Natural killer cell treated with Interleukin-12 subunit alpha and Interleukin-12 subunit beta and Interleukin-15 and Interleukin-18, amount 100 ng/mL, for 72 hours (primary cell): Measurements from ENCODE around the gene ELL. TPM values are rescaled to one million over a fixed set of nuclear protein-coding genes. Genes with fewer than 3 reads are reported as not detected.

Experiments
- ATAC-seq, 2 donors: fragments of 150-1000 bp; cut with Tn5 transposase in 1 of 2; sonication (Bioruptor Pico), chemical (Tn5 transposase) in 1 of 2; 2 replicates each; pipeline ENCODE4 v1.10.0; 2021
- DNase-seq: peaks from one replicate; pipeline ENCODE4 v3.0.0; 2022; ENCODE audit warnings: low spot score
- H3K27ac Mint-ChIP-seq, 2 donors: 1 replicate in 1 of 2; 2 replicates in 1 of 2; pipeline ENCODE4 v1.8.0; 2022; ENCODE audit warnings: mixed read lengths in 2 of 2, mild to moderate bottlenecking in 1 of 2, moderate library complexity in 1 of 2
- H3K27me3 Mint-ChIP-seq, 2 donors: 1 replicate in 1 of 2; 2 replicates in 1 of 2; pipeline ENCODE4 v1.8.0; 2022; ENCODE audit warnings: mixed read lengths in 2 of 2
- H3K36me3 Mint-ChIP-seq: one replicate; pipeline ENCODE4 v1.8.0; 2022; ENCODE audit warnings: mixed read lengths
- H3K4me1 Mint-ChIP-seq, 2 donors: 1 replicate in 1 of 2; 2 replicates in 1 of 2; pipeline ENCODE4 v1.8.0; 2022; ENCODE audit warnings: low read depth in 2 of 2, mixed read lengths in 2 of 2, mild to moderate bottlenecking in 1 of 2
- H3K4me3 Mint-ChIP-seq: one replicate; pipeline ENCODE4 v1.8.0; 2022; ENCODE audit warnings: mixed read lengths
- H3K9me3 Mint-ChIP-seq: 2 replicates; pipeline ENCODE4 v1.8.0; 2022; ENCODE audit warnings: mixed read lengths
- total RNA-seq, 2 donors: library from RNA; stranded (reverse); gene quantifications; one replicate each; pipeline ENCODE4 v1.2.3, GENCODE V29; 2022

The ELL gene
- 10 to 100 TPM; 52.3 to 75.2 TPM for total RNA-seq

DNA sequence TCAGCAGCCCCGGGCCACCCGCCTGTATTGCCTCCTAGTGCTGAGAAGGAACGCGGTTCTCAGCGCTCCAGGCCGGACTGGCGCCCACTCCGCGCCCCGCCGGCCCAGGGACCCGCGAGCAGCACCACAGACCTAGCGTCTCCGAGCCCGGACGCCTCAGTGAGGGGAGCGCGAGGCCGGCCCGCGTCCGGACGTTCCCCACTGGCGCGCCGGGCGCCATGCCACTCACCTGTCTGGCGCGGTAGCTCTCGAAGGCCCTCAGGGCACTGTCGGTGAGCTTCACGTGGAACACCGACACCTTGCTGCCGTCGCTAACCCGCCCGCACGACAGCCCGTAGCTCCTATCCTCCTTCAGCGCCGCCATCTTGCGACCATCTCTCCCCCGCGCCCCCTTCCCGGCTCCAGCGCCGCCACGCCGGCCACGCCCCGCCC is at the start of gene ELL:
ELL (minus strand) TSS at position 379 of the 432 bp plus-strand sequence; CDS start at position 364, 15 bp downstream.
- no peaks in the 10 kb centered on the region for H3K36me3 Mint-ChIP-seq
- ATAC-seq, result peak in 1 of 2 donors; percentile 14

DNA sequence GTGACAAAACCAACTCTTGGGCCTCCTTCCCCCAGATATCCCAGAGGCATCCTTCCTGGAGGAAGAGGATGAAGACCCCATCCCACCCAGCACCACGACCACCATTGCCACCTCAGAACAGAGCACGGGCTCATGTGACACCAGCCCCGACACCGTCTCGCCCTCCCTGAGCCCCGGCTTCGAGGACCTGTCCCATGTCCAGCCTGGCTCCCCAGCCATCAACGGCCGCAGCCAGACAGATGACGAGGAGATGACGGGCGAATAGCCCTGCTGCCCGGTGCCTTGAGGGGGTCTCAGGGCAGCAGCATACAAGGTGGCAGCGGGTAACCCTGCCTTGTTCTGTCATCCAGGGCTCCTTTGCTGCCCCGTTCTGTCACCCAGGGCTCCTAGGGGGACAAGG is 46.5 kb upstream of the ELL start:
- no peak overlapping the region for H3K4me3 Mint-ChIP-seq
- H3K9me3 Mint-ChIP-seq, result no peaks in the 10 kb centered on the region
- no peaks in the 10 kb centered on the region for H3K27me3 Mint-ChIP-seq
- ATAC-seq (no peak), DNase-seq (no peak)
- H3K36me3 Mint-ChIP-seq, result peaks cover 8% of the 10 kb centered on the region
- peaks cover 19 to 20% of the 10 kb centered on the region in 2 donors for H3K4me1 Mint-ChIP-seq
- no peak overlapping the region for H3K27ac Mint-ChIP-seq

More for the DNA sequence above, at the start of gene ELL:
- Mint-ChIP-seq H3K27me3 (no peaks in the 10 kb centered on the region), H3K4me3 (peak within 1 kb of the TSS; percentile 89), H3K27ac (peak within 1 kb of the TSS; percentile 69 to 97), H3K4me1 (peaks cover 13 to 26% of the 10 kb centered on the region in 2 donors), H3K9me3 (no peaks in the 10 kb centered on the region)
- DNase-seq, result no peak

DNA sequence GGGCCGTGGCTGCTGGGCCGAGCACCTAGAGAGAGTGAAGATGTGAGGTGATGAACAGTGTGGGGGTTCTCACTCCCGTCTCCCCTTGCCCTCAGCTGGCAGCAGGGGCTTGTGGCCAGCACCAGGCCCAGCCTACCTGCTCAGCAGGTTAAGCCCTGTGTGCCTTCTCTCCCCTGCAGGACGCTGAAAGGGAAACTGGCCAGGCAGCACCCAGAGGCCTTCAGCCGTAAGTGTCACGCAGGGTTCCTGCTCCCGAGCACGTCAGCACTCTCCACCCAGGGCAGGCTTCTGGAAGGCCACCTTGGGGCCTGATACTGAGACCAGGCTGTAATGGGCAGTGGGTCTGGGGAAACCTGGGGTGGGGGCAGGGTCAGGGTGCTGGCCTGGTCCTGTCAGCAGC is 45.1 kb upstream of the ELL start:
- no peaks in the 10 kb centered on the region for H3K36me3 Mint-ChIP-seq
- H3K27me3 Mint-ChIP-seq, result no peaks in the 10 kb centered on the region
- no peak overlapping the region for H3K27ac Mint-ChIP-seq
- H3K9me3 Mint-ChIP-seq, result no peaks in the 10 kb centered on the region
- ATAC-seq (no peak), DNase-seq (no peak)
- H3K4me1 Mint-ChIP-seq, result peaks cover 6 to 8% of the 10 kb centered on the region in 2 donors
- H3K4me3 Mint-ChIP-seq, result no peak overlapping the region

- DNase-seq, result peak; percentile 12
- H3K27me3 Mint-ChIP-seq, result no peaks in the 10 kb centered on the region
- H3K9me3 Mint-ChIP-seq, result no peaks in the 10 kb centered on the region
- peaks cover 11 to 14% of the 10 kb centered on the region in 2 donors for H3K4me1 Mint-ChIP-seq
- no peak for ATAC-seq
- no peak overlapping the region for H3K4me3 Mint-ChIP-seq
- peak overlapping the region in 1 of 2 donors; percentile 50 for H3K27ac Mint-ChIP-seq
- H3K36me3 Mint-ChIP-seq, result no peaks in the 10 kb centered on the region
Observed at GRCh38 chr19:18562086-18562485, 40.2 kb upstream of the ELL start.

GRCh38 chr19:18559685-18560084 is 37.8 kb upstream of the ELL start:
- Mint-ChIP-seq H3K4me1 (peaks cover 11 to 14% of the 10 kb centered on the region in 2 donors), H3K27ac (peak overlapping the region; percentile 81 to 97)

GRCh38 chr19:18558604-18559003 is 36.7 kb upstream of the ELL start:
- Mint-ChIP-seq H3K4me1 (peaks cover 11 to 14% of the 10 kb centered on the region in 2 donors), H3K4me3 (peak overlapping the region; percentile 87), H3K36me3 (no peaks in the 10 kb centered on the region), H3K9me3 (no peaks in the 10 kb centered on the region), H3K27me3 (no peaks in the 10 kb centered on the region), H3K27ac (peak overlapping the region; percentile 81 to 97)
- ATAC-seq (no peak), DNase-seq (peak; percentile 44)

More at GRCh38 chr19:18559685-18560084, 37.8 kb upstream of the ELL start:
- H3K27me3 Mint-ChIP-seq, result no peaks in the 10 kb centered on the region
- ATAC-seq, result no peak
- no peaks in the 10 kb centered on the region for H3K9me3 Mint-ChIP-seq
- H3K36me3 Mint-ChIP-seq, result no peaks in the 10 kb centered on the region
- DNase-seq, result no peak
- peak overlapping the region; percentile 87 for H3K4me3 Mint-ChIP-seq

- Mint-ChIP-seq H3K9me3 (no peaks in the 10 kb centered on the region), H3K27me3 (no peaks in the 10 kb centered on the region), H3K4me3 (peak overlapping the region; percentile 87), H3K36me3 (no peaks in the 10 kb centered on the region), H3K4me1 (peaks cover 11 to 14% of the 10 kb centered on the region in 2 donors), H3K27ac (peak overlapping the region; percentile 81 to 97)
- ATAC-seq (no peak), DNase-seq (no peak)
Observed at GRCh38 chr19:18558202-18558555, 36.3 kb upstream of the ELL start.

GRCh38 chr19:18557411-18558201 is 35.7 kb upstream of the ELL start, which contains the start of gene KXD1:
Gene KXD1 (plus strand): TSS chr19:18557870. CDS start chr19:18562057, 4,187 bp downstream.
- H3K36me3 Mint-ChIP-seq, result no peaks in the 10 kb centered on the region
- H3K27ac Mint-ChIP-seq, result peak within 1 kb of the TSS; percentile 81 to 97
- no peaks in the 10 kb centered on the region for H3K9me3 Mint-ChIP-seq
- peaks cover 11 to 14% of the 10 kb centered on the region in 2 donors for H3K4me1 Mint-ChIP-seq
- peak within 1 kb of the TSS; percentile 87 for H3K4me3 Mint-ChIP-seq
- no peaks in the 10 kb centered on the region for H3K27me3 Mint-ChIP-seq
- ATAC-seq (peak; percentile 100), DNase-seq (peak; percentile 99)

DNA sequence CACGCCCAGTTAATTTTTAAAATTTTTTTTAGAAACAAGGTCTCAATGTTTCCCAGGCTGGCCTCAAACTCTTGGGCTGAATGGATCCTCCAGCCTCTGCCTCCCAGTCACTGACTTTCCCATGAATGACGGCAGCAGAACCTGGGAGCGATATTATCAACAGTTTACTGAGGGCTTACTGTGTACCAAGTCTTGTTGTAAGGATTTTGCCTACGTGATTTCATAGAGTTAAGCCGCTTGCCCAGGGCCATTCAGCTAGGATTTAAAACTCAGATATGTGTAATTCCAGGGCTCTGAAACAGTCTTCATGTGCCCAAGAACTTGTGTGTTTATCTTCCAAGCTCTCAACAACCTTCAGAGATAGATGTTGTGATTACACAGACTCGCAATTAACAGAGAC is 29.8 kb upstream of the ELL start:
- ATAC-seq (no peak), DNase-seq (no peak)

GRCh38 chr19:18543814-18544475 is 22.1 kb upstream of the ELL start:
- peak overlapping the region; percentile 92 for H3K4me3 Mint-ChIP-seq

More for the DNA sequence above, 29.8 kb upstream of the ELL start:
- H3K27me3 Mint-ChIP-seq, result no peaks in the 10 kb centered on the region
- no peaks in the 10 kb centered on the region for H3K4me1 Mint-ChIP-seq
- H3K36me3 Mint-ChIP-seq, result no peaks in the 10 kb centered on the region
- no peaks in the 10 kb centered on the region for H3K9me3 Mint-ChIP-seq
- H3K27ac Mint-ChIP-seq, result no peak overlapping the region
- no peak overlapping the region for H3K4me3 Mint-ChIP-seq

GRCh38 chr19:18542941-18543813 is 21.3 kb upstream of the ELL start, which contains the start of gene FKBP8:
Gene FKBP8 (minus strand): TSS chr19:18543573. CDS start chr19:18541970, 1,603 bp downstream.
- H3K27ac Mint-ChIP-seq, result peak within 1 kb of the TSS; percentile 85 to 93
- no peaks in the 10 kb centered on the region for H3K36me3 Mint-ChIP-seq
- peak within 1 kb of the TSS; percentile 92 for H3K4me3 Mint-ChIP-seq
- DNase-seq (peak; percentile 94), ATAC-seq (peak; percentile 98 to 99)
- no peaks in the 10 kb centered on the region for H3K9me3 Mint-ChIP-seq
- H3K27me3 Mint-ChIP-seq, result no peaks in the 10 kb centered on the region
- H3K4me1 Mint-ChIP-seq, result peaks cover 24 to 26% of the 10 kb centered on the region in 2 donors

More at GRCh38 chr19:18543814-18544475, 22.1 kb upstream of the ELL start:
- ATAC-seq (peak; percentile 79 to 85), DNase-seq (peak; percentile 82)
- H3K36me3 Mint-ChIP-seq, result no peaks in the 10 kb centered on the region
- H3K4me1 Mint-ChIP-seq, result peaks cover 24 to 26% of the 10 kb centered on the region in 2 donors
- H3K27me3 Mint-ChIP-seq, result no peaks in the 10 kb centered on the region
- peak overlapping the region; percentile 85 to 93 for H3K27ac Mint-ChIP-seq
- H3K9me3 Mint-ChIP-seq, result no peaks in the 10 kb centered on the region

DNA sequence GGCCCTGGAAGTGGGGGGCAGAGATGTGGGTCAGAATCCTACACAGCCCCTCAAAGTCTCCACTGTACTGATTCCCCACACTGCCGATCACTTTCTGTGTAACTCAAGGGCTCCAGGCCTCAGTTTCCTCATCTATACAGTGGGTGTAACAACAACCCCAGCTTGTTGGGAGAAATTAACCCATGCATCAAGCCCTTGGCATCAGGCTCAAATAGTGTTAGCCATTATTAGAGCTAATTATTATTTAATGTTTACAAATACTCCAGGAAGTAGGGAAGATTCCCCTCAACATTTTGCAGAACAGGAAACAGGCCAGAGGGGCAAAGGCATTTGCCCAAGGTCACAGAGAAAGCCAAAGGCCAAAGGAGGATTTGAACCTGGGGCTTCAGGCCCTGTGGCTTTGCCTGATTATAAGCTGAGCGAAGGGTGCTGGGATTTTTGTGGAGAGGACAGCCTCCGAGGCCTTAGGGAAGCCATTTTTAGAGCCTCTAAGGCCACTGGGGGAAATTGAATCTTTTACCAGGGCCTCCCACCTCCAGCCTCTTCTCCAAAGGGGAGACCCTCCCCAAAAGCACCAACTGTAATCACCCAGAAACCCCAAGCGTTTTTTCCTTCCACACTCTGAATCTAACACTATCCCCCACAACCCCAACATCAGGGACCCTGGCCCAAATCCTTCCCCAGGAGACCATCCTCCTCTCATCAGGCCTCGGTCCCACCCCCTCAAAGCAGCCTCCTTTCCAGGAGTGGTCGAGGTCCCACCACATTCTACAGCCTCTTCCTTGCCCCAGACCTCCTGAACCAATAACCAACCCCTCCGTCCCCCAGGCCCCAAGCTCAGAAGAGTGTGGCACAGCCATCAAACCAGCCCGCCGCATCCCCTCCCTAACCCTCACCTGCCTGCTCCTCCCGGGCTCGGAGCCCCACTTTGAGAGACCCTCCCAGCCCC is 20.4 kb upstream of the ELL start:
- peak; percentile 54 for DNase-seq
- Mint-ChIP-seq H3K4me3 (peak overlapping the region; percentile 92), H3K9me3 (no peaks in the 10 kb centered on the region), H3K4me1 (peaks cover 24 to 26% of the 10 kb centered on the region in 2 donors), H3K27ac (peak overlapping the region; percentile 80 to 89), H3K36me3 (no peaks in the 10 kb centered on the region), H3K27me3 (no peaks in the 10 kb centered on the region)
- ATAC-seq, result no peak
